H1 (cell line): Measurements from ENCODE around the gene CBLB. TPM values are rescaled to one million over a fixed set of nuclear protein-coding genes. Genes with fewer than 3 reads are reported as not detected.

Experiments
- ATF2 ChIP-seq: IDR thresholded peaks from 2 replicates; pipeline ENCODE4 v1.6.1; 2012; ENCODE audit warnings: low read length, inconsistent platforms
- HDAC6 ChIP-seq: IDR thresholded peaks from one replicate; pipeline ENCODE4 v1.7.1; 2012; ENCODE audit warnings: low read depth, mild to moderate bottlenecking, inconsistent platforms, low read length, moderate library complexity
- SIX5 ChIP-seq: IDR thresholded peaks from 2 replicates; pipeline ENCODE4 v1.6.1; 2011; ENCODE audit warnings: mild to moderate bottlenecking, low read depth, low read length
- TAF1 ChIP-seq: IDR thresholded peaks from 2 replicates; pipeline ENCODE4 v1.6.1; 2011; ENCODE audit warnings: mild to moderate bottlenecking, low read depth, low read length
- polyA plus RNA-seq, 7 experiments: library from polyadenylated mRNA; depleted of rRNA in 3 of 7; stranded (reverse) in 5 of 7; unstranded in 2 of 7; fragments of >200 nt in 5 of 7; fragments of 200-250 nt in 2 of 7; gene quantifications; 1 replicate in 5 of 7; 2 replicates in 1 of 7; 4 replicates in 1 of 7; pipeline versions ENCODE4 v1.2.1 to v1.2.3, GENCODE V29; 2011 to 2013; ENCODE audit warnings: missing spikeins in 2 of 7, mixed read lengths in 2 of 7
- total RNA-seq: library from RNA; stranded (reverse); fragmentation: NEBNext Ultra II Directional; extraction: Animal tissue kit (Norgen Biotek cat#: 25700); gene quantifications from 2 replicates; pipeline ENCODE4 v1.2.1, GENCODE V29; 2021

CBLB gene
- total and polyA plus RNA-seq, 2 of the 8 experiments (the other 6 are each of a cell fraction or from before 2014, with no cell fraction given): 14.5 to 26.0 TPM

- no peak for TF ChIP-seq HDAC6
- TF ChIP-seq SIX5: no peak
- no peak for TF ChIP-seq TAF1
- TF ChIP-seq ATF2: no peak
- TF ChIP-seq, all 59 proteins: peak for 0
Measured at GRCh38 chr3:105661461-105661860, 207.4 kb downstream of the CBLB start (continued).
